PC-9 (cell line): ENCODE results near the gene NT5C1A. TPM values are rescaled to one million over a fixed set of nuclear protein-coding genes. Genes with fewer than 3 reads are reported as not detected.
A peak's percentile ranks its signal among the peaks of the same experiment; 100 is the strongest.

Experiments
- BruUV-seq: library from RNA; stranded (reverse); fragments of 400-500 nt; replicated peaks from 2 replicates; lab custom pipeline; 2021; lab: Mats Ljungman, UMichigan
- CTCF ChIA-PET: fragments of 300-600 bp; sonication (Branson Sonifier 250); formaldehyde crosslinking; loops from one replicate; lab custom pipeline; 2022; ENCODE audit warnings: antibody characterized with exemption; lab: Charles Lee
- POLR2A ChIA-PET: fragments of 300-600 bp; sonication (Branson Sonifier 250); formaldehyde crosslinking; loops from one replicate; lab custom pipeline; 2022; ENCODE audit warnings: antibody characterized with exemption; ENCODE audit not compliant: unreplicated experiment; lab: Charles Lee
- DNase-seq, 2 experiments: peaks; one replicate each; pipeline versions ENCODE4 v3.0.0 to v3.0.0-alpha.2; 2015 to 2022; ENCODE audit warnings: mixed read lengths in 1 of 2
- H2AFZ ChIP-seq: fragments of 200-600 bp; sonication (generic); 2 replicates; pipeline ENCODE4 v1.8.1; 2017; ENCODE audit warnings: antibody characterized with exemption
- H3F3A ChIP-seq: fragments of 200-600 bp; sonication (generic); 2 replicates; pipeline ENCODE4 v1.8.1; 2017; ENCODE audit warnings: antibody characterized with exemption, mild to moderate bottlenecking, low read depth; ENCODE audit not compliant: insufficient read depth
- H3K27ac ChIP-seq: fragments of 200-600 bp; sonication (generic); 2 replicates; pipeline ENCODE4 v1.6.1; 2016; ENCODE audit warnings: mixed run types
- H3K27me3 ChIP-seq: fragments of 200-600 bp; sonication (generic); 2 replicates; pipeline ENCODE4 v1.6.1; 2016; ENCODE audit warnings: low read depth, mixed run types; ENCODE audit not compliant: insufficient read depth
- H3K36me3 ChIP-seq: fragments of 200-600 bp; sonication (generic); 2 replicates; pipeline ENCODE4 v1.6.1; 2016; ENCODE audit warnings: low read depth, mixed run types
- H3K4me1 ChIP-seq: fragments of 200-600 bp; sonication (generic); replicated peaks from 2 replicates; pipeline ENCODE4 v1.6.1; 2016; ENCODE audit warnings: mixed run types; ENCODE audit not compliant: insufficient read depth
- H3K4me2 ChIP-seq: fragments of 200-600 bp; sonication (generic); 2 replicates; pipeline ENCODE4 v1.6.1; 2017; ENCODE audit warnings: mixed run types
- H3K4me3 ChIP-seq: fragments of 200-600 bp; sonication (generic); 2 replicates; pipeline ENCODE4 v1.6.1; 2016; ENCODE audit warnings: mixed run types
- H3K79me2 ChIP-seq: fragments of 200-600 bp; sonication (generic); 2 replicates; pipeline ENCODE4 v1.6.1; 2017; ENCODE audit warnings: low read depth, mixed run types
- H3K9me2 ChIP-seq: fragments of 200-600 bp; sonication (generic); 2 replicates; pipeline ENCODE4 v1.8.1; 2017; ENCODE audit warnings: mild to moderate bottlenecking; ENCODE audit not compliant: insufficient read depth
- H3K9me3 ChIP-seq: fragments of 200-600 bp; sonication (generic); 2 replicates; pipeline ENCODE4 v1.8.1; 2016; ENCODE audit warnings: low read depth; ENCODE audit not compliant: insufficient read depth
- H4K20me1 ChIP-seq: fragments of 200-600 bp; sonication (generic); 2 replicates; pipeline ENCODE4 v1.8.1; 2017; ENCODE audit not compliant: insufficient read depth
- CTCF ChIP-seq: fragments of 200-600 bp; sonication (generic); conservative IDR thresholded peaks from 2 replicates; pipeline ENCODE4 v1.6.1; 2017; ENCODE audit warnings: mixed run types, antibody characterized with exemption, mild to moderate bottlenecking, moderate library complexity
- EZH2 ChIP-seq: fragments of 200-600 bp; sonication (generic); IDR thresholded peaks from 2 replicates; pipeline ENCODE4 v1.8.0; 2017; ENCODE audit warnings: antibody characterized with exemption, low read depth
- intact Hi-C: fragments of 100-400 bp; cut with micrococcal nuclease; formaldehyde crosslinking; loops from one replicate; pipeline ENCODE4 v1.10.0; 2022; ENCODE audit not compliant: unreplicated experiment
- total RNA-seq: library from RNA; stranded (reverse); gene quantifications from 2 replicates; pipeline ENCODE4 v1.2.3, GENCODE V29; 2021

NT5C1A gene
- total RNA-seq, 1 experiment from 2014 or later: not detected

- Histone ChIP-seq H3K79me2 (no peaks in the 10 kb centered on the region), H3F3A (no peaks in the 10 kb centered on the region), H3K4me1 (no peaks in the 10 kb centered on the region), H3K27ac (no peak within 1 kb of the TSS), H4K20me1 (no peaks in the 10 kb centered on the region), H3K9me3 (no peaks in the 10 kb centered on the region), H3K4me2 (no peak within 1 kb of the TSS), H3K27me3 (peaks cover 23% of the 10 kb centered on the region), H3K9me2 (no peaks in the 10 kb centered on the region), H3K36me3 (no peaks in the 10 kb centered on the region), H3K4me3 (no peak within 1 kb of the TSS), H2AFZ (no peak within 1 kb of the TSS)
- peak in 1 of 2 experiments; percentile 56 for DNase-seq
- ChIA-PET POLR2A (no interaction called here), CTCF (interaction anchor here (0.6 kb wide), 1 partner anchor 1880 kb away, joined by 6 read pairs; no protein-coding TSS in a partner anchor)
- TF ChIP-seq CTCF (no peak), EZH2 (no peak)
- intact Hi-C loops: no loop called here
- BruUV-seq: no TSS peak
These were observed 32.4 kb downstream of the NT5C1A start, which contains the start of gene HEYL for GRCh38 chr1:39639305-39640130. Gene HEYL, minus strand, starts transcription at chr1:39639643. Its CDS starts 18 bp downstream, at chr1:39639625.

- no peaks in the 10 kb centered on the region for H3K79me2 ChIP-seq
- BruUV-seq: no TSS peak
- intact Hi-C loops: no loop called here
- H3K4me1 ChIP-seq: no peaks in the 10 kb centered on the region
- H3K27me3 ChIP-seq: peaks cover 25% of the 10 kb centered on the region
- no peak overlapping the region for H3K4me2 ChIP-seq
- TF ChIP-seq CTCF: no peak
- TF ChIP-seq EZH2: no peak
- no peak overlapping the region for H3K27ac ChIP-seq
- no peak overlapping the region for H3K4me3 ChIP-seq
- POLR2A ChIA-PET: no interaction called here
- H3K9me3 ChIP-seq: no peaks in the 10 kb centered on the region
- H2AFZ ChIP-seq: no peak overlapping the region
- H3K36me3 ChIP-seq: no peaks in the 10 kb centered on the region
- no peaks in the 10 kb centered on the region for H3F3A ChIP-seq
- H3K9me2 ChIP-seq: no peaks in the 10 kb centered on the region
- CTCF ChIA-PET: interaction anchor here (0.6 kb wide), 1 partner anchor 1879 kb away, joined by 6 read pairs; no protein-coding TSS in a partner anchor
- no peak for DNase-seq
- no peaks in the 10 kb centered on the region for H4K20me1 ChIP-seq
These were observed 33.0 kb downstream of the NT5C1A start for GRCh38 chr1:39638965-39639304.

- H3K79me2 ChIP-seq: no peaks in the 10 kb centered on the region
- DNase-seq: no peak
- no peaks in the 10 kb centered on the region for H3K9me3 ChIP-seq
- H3K4me1 ChIP-seq: no peaks in the 10 kb centered on the region
- POLR2A ChIA-PET: no interaction called here
- H3K27ac ChIP-seq: no peak overlapping the region
- BruUV-seq: no TSS peak
- H3K9me2 ChIP-seq: no peaks in the 10 kb centered on the region
- CTCF ChIA-PET: no interaction called here
- no peak overlapping the region for H2AFZ ChIP-seq
- H3F3A ChIP-seq: no peaks in the 10 kb centered on the region
- H3K4me2 ChIP-seq: no peak overlapping the region
- no peaks in the 10 kb centered on the region for H3K36me3 ChIP-seq
- intact Hi-C loops: no loop called here
- peaks cover 37% of the 10 kb centered on the region for H3K27me3 ChIP-seq
- no peak overlapping the region for H3K4me3 ChIP-seq
- no peaks in the 10 kb centered on the region for H4K20me1 ChIP-seq
- TF ChIP-seq EZH2 (no peak), CTCF (no peak)
These were observed 34.5 kb downstream of the NT5C1A start for GRCh38 chr1:39637361-39637760.
